Endothelial cell of umbilical vein (primary cell): ENCODE results near the gene NFATC1. TPM values are rescaled to one million over a fixed set of nuclear protein-coding genes. Genes with fewer than 3 reads are reported as not detected.

ENCODE experiments used
- BruUV-seq: library from RNA; stranded (reverse); fragments of 400-500 nt; replicated peaks from 2 replicates; lab custom pipeline; 2021; lab: Mats Ljungman, UMichigan
- CTCF ChIA-PET: fragments of 300-600, 350-600 bp; sonication (Branson Sonifier 250); formaldehyde crosslinking; loops from one replicate; lab custom pipeline; 2021; ENCODE audit warnings: antibody characterized with exemption, inconsistent platforms; lab: Charles Lee
- POLR2A ChIA-PET: fragments of 300-600, 350-600 bp; sonication (Branson Sonifier 250); formaldehyde crosslinking; loops from one replicate; lab custom pipeline; 2021; ENCODE audit warnings: antibody characterized with exemption, inconsistent platforms; lab: Charles Lee
- DNase-seq: peaks from one replicate; pipeline ENCODE4 v3.0.0-alpha.2; 2011; ENCODE audit warnings: low read depth, low spot score
- FAIRE-seq: peaks from 2 replicates; lab custom pipeline; 2011; peaks lifted over from hg19 to GRCh38; lab: Jason Lieb, UNC
- H2AFZ ChIP-seq: 2 replicates; pipeline ENCODE4 v1.6.0; 2012; ENCODE audit warnings: low read depth, low read length, control low read depth, inconsistent platforms
- H3K27ac ChIP-seq: 2 replicates; pipeline ENCODE4 v1.5.1; 2011; ENCODE audit warnings: low read depth, mild to moderate bottlenecking, control low read depth, low read length, moderate library complexity; ENCODE audit not compliant: insufficient read depth
- H3K27me3 ChIP-seq, 2 experiments: 2 replicates each; pipeline versions ENCODE4 v1.6.0 to v1.6.1; 2011; ENCODE audit warnings: low read length in 2 of 2, mixed read lengths in 1 of 2; ENCODE audit not compliant: control insufficient read depth in 2 of 2, insufficient read depth in 2 of 2
- H3K36me3 ChIP-seq, 2 experiments: 2 replicates in 1 of 2; 3 replicates in 1 of 2; pipeline ENCODE4 v1.5.1; 2011; ENCODE audit warnings: low read length in 2 of 2, mild to moderate bottlenecking in 1 of 2, moderate library complexity in 1 of 2; ENCODE audit not compliant: control insufficient read depth in 2 of 2, insufficient read depth in 2 of 2; ENCODE audit errors: extremely low read depth in 1 of 2
- H3K4me1 ChIP-seq: 3 replicates; pipeline ENCODE4 v1.5.1; 2011; ENCODE audit warnings: mild to moderate bottlenecking, low read length; ENCODE audit not compliant: control insufficient read depth, insufficient read depth; ENCODE audit errors: extremely low read depth
- H3K4me2 ChIP-seq: 2 replicates; pipeline ENCODE4 v1.6.1; 2011; ENCODE audit warnings: low read length, control low read depth, mixed read lengths; ENCODE audit not compliant: insufficient read depth
- H3K4me3 ChIP-seq, 3 experiments: fragments of 200-600 bp in 1 of 3; sonication (generic), shearing (Covaris generic) in 1 of 3; replicated peaks in 1 of 3; 2 replicates each; pipeline ENCODE4 v1.5.1; 2011 to 2016; ENCODE audit warnings: control low read depth in 3 of 3, low read length in 3 of 3, mild to moderate bottlenecking in 2 of 3, inconsistent platforms in 1 of 3, low read depth in 1 of 3, moderate library complexity in 1 of 3; ENCODE audit not compliant: insufficient read depth in 1 of 3
- H3K79me2 ChIP-seq: 2 replicates; pipeline ENCODE4 v1.6.0; 2012; ENCODE audit warnings: low read length, inconsistent platforms; ENCODE audit not compliant: control insufficient read depth, insufficient read depth
- H3K9ac ChIP-seq: replicated peaks from 2 replicates; pipeline ENCODE3; 2011; ENCODE audit warnings: low read length, control low read depth; ENCODE audit not compliant: insufficient read depth; ENCODE audit errors: extremely low read depth
- H3K9me1 ChIP-seq: replicated peaks from 3 replicates; pipeline ENCODE4 v1.6.0; 2011; ENCODE audit warnings: mild to moderate bottlenecking, low read length; ENCODE audit not compliant: control insufficient read depth, insufficient read depth; ENCODE audit errors: extremely low read depth
- H3K9me3 ChIP-seq: replicated peaks from 2 replicates; pipeline ENCODE4 v1.5.1; 2012; ENCODE audit warnings: low read length, inconsistent platforms; ENCODE audit not compliant: control insufficient read depth, insufficient read depth
- H4K20me1 ChIP-seq: replicated peaks from 2 replicates; pipeline ENCODE3; 2011; ENCODE audit warnings: mild to moderate bottlenecking, low read length; ENCODE audit not compliant: control insufficient read depth, insufficient read depth; ENCODE audit errors: extremely low read depth
- EZH2 ChIP-seq: IDR thresholded peaks from 2 replicates; pipeline ENCODE4 v1.6.1; 2012; ENCODE audit warnings: borderline replicate concordance, low read depth, mild to moderate bottlenecking, moderate library complexity, low read length, inconsistent platforms; ENCODE audit not compliant: severe bottlenecking
- FOS ChIP-seq: IDR thresholded peaks from 2 replicates; pipeline ENCODE4 v1.6.1; 2011; ENCODE audit warnings: mild to moderate bottlenecking, low read length, moderate library complexity, borderline replicate concordance; ENCODE audit not compliant: insufficient read depth
- GATA2 ChIP-seq: IDR thresholded peaks from 2 replicates; pipeline ENCODE4 v1.7.0; 2011; ENCODE audit warnings: low read depth, mild to moderate bottlenecking, moderate library complexity, mixed read lengths, low read length; ENCODE audit not compliant: insufficient read length, insufficient read depth
- JUN ChIP-seq: IDR thresholded peaks from 2 replicates; pipeline ENCODE4 v1.6.1; 2011; ENCODE audit warnings: borderline replicate concordance, low read depth; ENCODE audit not compliant: insufficient read length, insufficient read depth
- MYC ChIP-seq: IDR thresholded peaks from one replicate; pipeline ENCODE4 v1.6.1; 2011; ENCODE audit warnings: mild to moderate bottlenecking, low read depth, low read length
- POLR2A ChIP-seq: IDR thresholded peaks from 2 replicates; pipeline ENCODE4 v1.6.1; 2012; ENCODE audit warnings: low read depth, mild to moderate bottlenecking, control low read depth, low read length
- POLR2AphosphoS5 ChIP-seq: IDR thresholded peaks from 2 replicates; pipeline ENCODE4 v1.6.1; 2012; ENCODE audit warnings: low read depth, mild to moderate bottlenecking, control low read depth, low read length, moderate library complexity; ENCODE audit not compliant: insufficient read depth
- dilution Hi-C: fragments of 300-500 bp; cut with MboI; formaldehyde crosslinking; loops from one replicate; pipeline ENCODE4 v1.15.0; 2019; ENCODE audit warnings: low sequenced_read_pairs; ENCODE audit not compliant: extremely low pct_ligation_motif_present
- intact Hi-C: fragments of 100-400 bp; cut with micrococcal nuclease; formaldehyde crosslinking; loops from one replicate; pipeline ENCODE4 v1.10.0; 2022
- polyA plus RNA-seq, 4 experiments: library from polyadenylated mRNA; depleted of rRNA in 3 of 4; stranded (reverse) in 3 of 4; unstranded in 1 of 4; fragments of >200 nt; gene quantifications; 2 replicates each; pipeline versions ENCODE4 v1.2.1 to v1.2.3, GENCODE V29; 2011 to 2012; ENCODE audit warnings: missing spikeins in 1 of 4
- total RNA-seq: library from RNA; stranded (reverse); gene quantifications from 2 replicates; pipeline ENCODE4 v1.2.3, GENCODE V29; 2021
- TF ChIP-seq, protein P1 (sequence below), 2 donors: IDR thresholded peaks; 1 replicate in 1 of 2; 2 replicates in 1 of 2; pipeline ENCODE4 v1.5.1; 2011; ENCODE audit warnings: low read length in 2 of 2, mild to moderate bottlenecking in 2 of 2, moderate library complexity in 2 of 2, control low read depth in 1 of 2, inconsistent platforms in 1 of 2, low read depth in 1 of 2; ENCODE audit not compliant: insufficient read depth in 1 of 2; ENCODE audit errors: extremely low read depth in 1 of 2
- TF ChIP-seq, protein P2 (sequence below): IDR thresholded peaks from 2 replicates; pipeline ENCODE4 v1.6.1; 2011; ENCODE audit not compliant: insufficient read depth, insufficient read length

NFATC1 gene
- total and polyA plus RNA-seq, 2 donors (not counting 3 experiments of a cell fraction or from before 2014, with no cell fraction given), result 11.1 to 30.0 TPM

DNA sequence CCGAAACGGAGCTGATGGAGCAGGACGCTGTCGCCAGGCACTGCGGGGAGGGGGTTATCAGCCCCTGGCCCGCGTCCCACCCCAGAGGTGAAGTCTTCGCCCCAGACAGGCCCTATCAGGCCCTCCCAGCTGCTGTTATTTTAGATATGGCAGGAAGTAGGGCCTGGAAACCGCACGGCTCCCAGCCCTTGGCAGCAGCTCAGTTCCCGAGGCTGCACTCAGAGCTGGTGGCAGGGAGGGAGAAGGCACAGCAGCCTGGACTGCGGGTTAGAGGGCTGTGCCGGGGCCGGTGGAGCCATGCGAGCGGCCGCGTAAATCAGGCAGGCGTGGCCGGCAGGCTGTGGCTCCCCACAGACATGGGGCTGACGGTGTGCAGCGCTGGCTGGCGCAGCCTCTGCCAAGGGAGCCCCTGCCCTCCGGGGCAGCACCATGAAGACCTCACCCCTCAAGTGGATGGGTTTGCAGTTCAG is 111.4 kb downstream of the NFATC1 start:
- Histone ChIP-seq H3K9me3 (no peaks in the 10 kb centered on the region), H3K4me2 (peak overlapping the region; percentile 81), H3K9ac (peak overlapping the region; percentile 80), H3K27ac (peak overlapping the region; percentile 88), H4K20me1 (no peaks in the 10 kb centered on the region), H3K9me1 (no peaks in the 10 kb centered on the region), H3K36me3 (peaks cover 0 to 5% of the 10 kb centered on the region in 2 experiments), H3K4me3 (no peak overlapping the region), H2AFZ (peak overlapping the region; percentile 19), H3K79me2 (no peaks in the 10 kb centered on the region), H3K4me1 (peaks cover 31% of the 10 kb centered on the region), H3K27me3 (no peaks in the 10 kb centered on the region)
- intact Hi-C loops, result loop anchor here (1.0 kb wide), 5 partner anchors 19 to 111 kb away; no protein-coding TSS in a partner anchor
- POLR2A ChIA-PET, result interaction anchor here (1.0 to 2.4 kb wide), 5 partner anchors 22 to 111 kb away, joined by 3 to 10 read pairs (median 5); partner anchors contain the start of gene NFATC1
- DNase-seq (peak; percentile 96), FAIRE-seq (peak; percentile 93)
- CTCF ChIA-PET, result interaction anchor here (0.6 to 2.9 kb wide), 11 partner anchors 9 to 126 kb away, joined by 3 to 32 read pairs (median 5); partner anchors contain the start of gene NFATC1
- BruUV-seq, result no TSS peak
- TF ChIP-seq FOS (no peak), EZH2 (no peak), POLR2A (peak; percentile 66), JUN (no peak), MYC (no peak), GATA2 (peak; percentile 83), POLR2AphosphoS5 (peak; percentile 87)
- TF ChIP-seq, protein P1, sequence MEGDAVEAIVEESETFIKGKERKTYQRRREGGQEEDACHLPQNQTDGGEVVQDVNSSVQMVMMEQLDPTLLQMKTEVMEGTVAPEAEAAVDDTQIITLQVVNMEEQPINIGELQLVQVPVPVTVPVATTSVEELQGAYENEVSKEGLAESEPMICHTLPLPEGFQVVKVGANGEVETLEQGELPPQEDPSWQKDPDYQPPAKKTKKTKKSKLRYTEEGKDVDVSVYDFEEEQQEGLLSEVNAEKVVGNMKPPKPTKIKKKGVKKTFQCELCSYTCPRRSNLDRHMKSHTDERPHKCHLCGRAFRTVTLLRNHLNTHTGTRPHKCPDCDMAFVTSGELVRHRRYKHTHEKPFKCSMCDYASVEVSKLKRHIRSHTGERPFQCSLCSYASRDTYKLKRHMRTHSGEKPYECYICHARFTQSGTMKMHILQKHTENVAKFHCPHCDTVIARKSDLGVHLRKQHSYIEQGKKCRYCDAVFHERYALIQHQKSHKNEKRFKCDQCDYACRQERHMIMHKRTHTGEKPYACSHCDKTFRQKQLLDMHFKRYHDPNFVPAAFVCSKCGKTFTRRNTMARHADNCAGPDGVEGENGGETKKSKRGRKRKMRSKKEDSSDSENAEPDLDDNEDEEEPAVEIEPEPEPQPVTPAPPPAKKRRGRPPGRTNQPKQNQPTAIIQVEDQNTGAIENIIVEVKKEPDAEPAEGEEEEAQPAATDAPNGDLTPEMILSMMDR (IDR thresholded peaks at IDR 0.05; ENCODE audit: extremely low read depth in 1 of 2, insufficient read depth in 1 of 2, low read depth in 1 of 2, low read length in 2 of 2), result no peak
- TF ChIP-seq, protein P2, sequence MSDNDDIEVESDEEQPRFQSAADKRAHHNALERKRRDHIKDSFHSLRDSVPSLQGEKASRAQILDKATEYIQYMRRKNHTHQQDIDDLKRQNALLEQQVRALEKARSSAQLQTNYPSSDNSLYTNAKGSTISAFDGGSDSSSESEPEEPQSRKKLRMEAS, result no peak
- dilution Hi-C loops, result no loop called here
